SK-N-SH (cell line): ENCODE data around the gene GFOD2. TPM values are rescaled to one million over a fixed set of nuclear protein-coding genes. Genes with fewer than 3 reads are reported as not detected.

Experiments
- ELF1 ChIP-seq: IDR thresholded peaks from 2 replicates; pipeline ENCODE4 v1.4.0; 2012
- EP300 ChIP-seq, 2 experiments: IDR thresholded peaks; 2 replicates each; pipeline versions ENCODE4 v1.4.0 to v1.6.1; 2012; ENCODE audit warnings: borderline replicate concordance in 1 of 2, low read depth in 1 of 2, low read length in 1 of 2
- EZH2phosphoT487 ChIP-seq: fragments of 200-600 bp; sonication (generic); IDR thresholded peaks from 2 replicates; pipeline ENCODE4 v1.6.1; 2017; ENCODE audit warnings: low read depth, mixed run types, mild to moderate bottlenecking, antibody characterized with exemption, moderate library complexity, borderline replicate concordance
- FOSL2 ChIP-seq: IDR thresholded peaks from 2 replicates; pipeline ENCODE4 v1.4.0; 2012; ENCODE audit warnings: low read depth, mild to moderate bottlenecking, moderate library complexity, borderline replicate concordance
- GABPA ChIP-seq: IDR thresholded peaks from 2 replicates; pipeline ENCODE4 v1.4.0; 2012; ENCODE audit warnings: low read depth, mild to moderate bottlenecking
- MEF2A ChIP-seq: IDR thresholded peaks from 2 replicates; pipeline ENCODE4 v1.4.0; 2012; ENCODE audit warnings: low read depth, borderline replicate concordance
- MXI1 ChIP-seq: IDR thresholded peaks from 2 replicates; pipeline ENCODE4 v1.6.1; 2012; ENCODE audit warnings: mild to moderate bottlenecking, low read depth, low read length, improper control_type of control experiment
- POLR2AphosphoS5 ChIP-seq: IDR thresholded peaks from 2 replicates; pipeline ENCODE4 v1.6.1; 2012; ENCODE audit warnings: low read depth, low read length
- RAD21 ChIP-seq: IDR thresholded peaks from 2 replicates; pipeline ENCODE4 v1.6.1; 2012; ENCODE audit warnings: mild to moderate bottlenecking, low read length
- RFX5 ChIP-seq: IDR thresholded peaks from 2 replicates; pipeline ENCODE4 v1.6.1; 2012; ENCODE audit warnings: mild to moderate bottlenecking, improper control_type of control experiment, low read length
- RXRA ChIP-seq: IDR thresholded peaks from 2 replicates; pipeline ENCODE4 v1.4.0; 2012; ENCODE audit warnings: low read depth, mild to moderate bottlenecking, borderline replicate concordance
- SIN3A ChIP-seq: IDR thresholded peaks from 2 replicates; pipeline ENCODE4 v1.6.1; 2012; ENCODE audit warnings: low read depth, mild to moderate bottlenecking, low read length, moderate library complexity, borderline replicate concordance
- SMC3 ChIP-seq: IDR thresholded peaks from 2 replicates; pipeline ENCODE4 v1.6.1; 2012; ENCODE audit warnings: low read depth, low read length, improper control_type of control experiment
- TAF1 ChIP-seq: IDR thresholded peaks from 2 replicates; pipeline ENCODE4 v1.6.1; 2012; ENCODE audit warnings: low read depth, mild to moderate bottlenecking, low read length, moderate library complexity, borderline replicate concordance
- polyA plus RNA-seq, 3 experiments: library from polyadenylated mRNA; depleted of rRNA; stranded (reverse); fragments of >200 nt; gene quantifications; 2 replicates each; pipeline ENCODE4 v1.2.3, GENCODE V29; 2012
- TF ChIP-seq, protein P1 (sequence below): IDR thresholded peaks from 2 replicates; pipeline ENCODE4 v1.4.0; 2012; ENCODE audit warnings: low read depth, borderline replicate concordance
- TF ChIP-seq, protein P2 (sequence below): fragments of 200-600 bp; sonication (generic); IDR thresholded peaks from 2 replicates; pipeline ENCODE4 v1.6.1; 2017; ENCODE audit warnings: antibody characterized with exemption, mild to moderate bottlenecking, moderate library complexity
- TF ChIP-seq, protein P3 (sequence below): IDR thresholded peaks from 2 replicates; pipeline ENCODE4; 2012
- TF ChIP-seq, protein P4 (sequence below): IDR thresholded peaks from 2 replicates; pipeline ENCODE4 v1.4.0; 2012; ENCODE audit warnings: low read depth, borderline replicate concordance

GFOD2 gene
- polyA plus RNA-seq, 1 of the 3 experiments (the other 2 are of a cell fraction): 19.0 TPM

DNA sequence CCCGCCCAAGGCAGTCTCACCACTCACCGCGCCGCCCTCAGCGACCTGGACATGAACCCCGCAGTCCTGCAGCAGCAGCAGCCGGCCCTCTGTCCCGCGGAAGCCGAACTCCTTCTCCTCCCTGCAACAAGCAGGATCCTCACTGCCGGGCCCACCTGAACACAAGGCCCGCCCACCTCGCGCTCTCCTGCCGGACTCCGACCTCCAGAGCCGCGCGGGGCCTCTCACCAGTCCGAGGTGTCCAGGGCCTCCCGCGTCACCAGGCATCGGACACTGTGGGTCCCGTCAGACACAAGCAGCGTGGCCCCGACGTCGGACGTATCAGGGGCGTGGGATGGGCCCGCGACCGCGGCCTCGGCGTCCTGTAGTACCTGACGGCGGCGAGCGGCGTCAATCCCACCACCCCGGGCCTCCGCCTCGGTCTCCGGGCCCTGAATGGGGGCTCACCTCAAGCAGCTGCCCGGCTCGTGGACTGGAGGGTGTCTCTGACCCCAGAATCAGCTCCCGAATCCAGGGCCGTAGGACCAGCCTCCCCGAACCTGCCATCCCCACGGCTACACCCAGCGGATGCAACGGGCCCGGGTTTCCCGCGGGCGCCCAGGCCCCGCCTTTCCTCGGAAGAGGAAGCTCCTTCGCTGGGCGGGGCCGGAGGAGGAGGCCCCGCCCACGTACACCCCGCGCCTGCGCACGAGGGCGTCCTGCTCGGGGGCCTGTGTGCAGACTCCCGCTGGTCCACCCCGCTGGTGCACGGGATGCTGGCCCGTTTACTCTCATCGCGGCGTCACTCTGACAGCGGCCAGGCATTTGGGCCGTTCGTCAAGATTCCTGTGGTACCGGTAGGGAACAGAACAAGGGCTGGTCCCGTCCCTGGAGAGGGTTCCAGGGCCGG is 59.2 kb downstream of the GFOD2 start, which contains the start of gene ACD (continued):
- TF ChIP-seq, protein P1, sequence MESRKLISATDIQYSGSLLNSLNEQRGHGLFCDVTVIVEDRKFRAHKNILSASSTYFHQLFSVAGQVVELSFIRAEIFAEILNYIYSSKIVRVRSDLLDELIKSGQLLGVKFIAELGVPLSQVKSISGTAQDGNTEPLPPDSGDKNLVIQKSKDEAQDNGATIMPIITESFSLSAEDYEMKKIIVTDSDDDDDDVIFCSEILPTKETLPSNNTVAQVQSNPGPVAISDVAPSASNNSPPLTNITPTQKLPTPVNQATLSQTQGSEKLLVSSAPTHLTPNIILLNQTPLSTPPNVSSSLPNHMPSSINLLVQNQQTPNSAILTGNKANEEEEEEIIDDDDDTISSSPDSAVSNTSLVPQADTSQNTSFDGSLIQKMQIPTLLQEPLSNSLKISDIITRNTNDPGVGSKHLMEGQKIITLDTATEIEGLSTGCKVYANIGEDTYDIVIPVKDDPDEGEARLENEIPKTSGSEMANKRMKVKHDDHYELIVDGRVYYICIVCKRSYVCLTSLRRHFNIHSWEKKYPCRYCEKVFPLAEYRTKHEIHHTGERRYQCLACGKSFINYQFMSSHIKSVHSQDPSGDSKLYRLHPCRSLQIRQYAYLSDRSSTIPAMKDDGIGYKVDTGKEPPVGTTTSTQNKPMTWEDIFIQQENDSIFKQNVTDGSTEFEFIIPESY: no peak
- TF ChIP-seq TAF1 (0 out of 2 replicates have a peak, but pooled peaks have one; percentile 5), FOSL2 (no peak), RAD21 (no peak), RFX5 (no peak), ELF1 (0 out of 2 replicates have a peak, but pooled peaks have one; percentile 34), MXI1 (peak; percentile 31; the same call in 1 of the 2 replicates), EZH2phosphoT487 (no peak), RXRA (no peak), SIN3A (no peak), EP300 (IDR thresholded peaks at IDR 0.05; ENCODE audit: borderline replicate concordance in 1 of 2, low read depth in 1 of 2, low read length in 1 of 2) (no peak), SMC3 (no peak), GABPA (peak; percentile 67), MEF2A (no peak), POLR2AphosphoS5 (peak; percentile 85)
- TF ChIP-seq, protein P2, sequence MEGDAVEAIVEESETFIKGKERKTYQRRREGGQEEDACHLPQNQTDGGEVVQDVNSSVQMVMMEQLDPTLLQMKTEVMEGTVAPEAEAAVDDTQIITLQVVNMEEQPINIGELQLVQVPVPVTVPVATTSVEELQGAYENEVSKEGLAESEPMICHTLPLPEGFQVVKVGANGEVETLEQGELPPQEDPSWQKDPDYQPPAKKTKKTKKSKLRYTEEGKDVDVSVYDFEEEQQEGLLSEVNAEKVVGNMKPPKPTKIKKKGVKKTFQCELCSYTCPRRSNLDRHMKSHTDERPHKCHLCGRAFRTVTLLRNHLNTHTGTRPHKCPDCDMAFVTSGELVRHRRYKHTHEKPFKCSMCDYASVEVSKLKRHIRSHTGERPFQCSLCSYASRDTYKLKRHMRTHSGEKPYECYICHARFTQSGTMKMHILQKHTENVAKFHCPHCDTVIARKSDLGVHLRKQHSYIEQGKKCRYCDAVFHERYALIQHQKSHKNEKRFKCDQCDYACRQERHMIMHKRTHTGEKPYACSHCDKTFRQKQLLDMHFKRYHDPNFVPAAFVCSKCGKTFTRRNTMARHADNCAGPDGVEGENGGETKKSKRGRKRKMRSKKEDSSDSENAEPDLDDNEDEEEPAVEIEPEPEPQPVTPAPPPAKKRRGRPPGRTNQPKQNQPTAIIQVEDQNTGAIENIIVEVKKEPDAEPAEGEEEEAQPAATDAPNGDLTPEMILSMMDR: no peak
- TF ChIP-seq, protein P3, sequence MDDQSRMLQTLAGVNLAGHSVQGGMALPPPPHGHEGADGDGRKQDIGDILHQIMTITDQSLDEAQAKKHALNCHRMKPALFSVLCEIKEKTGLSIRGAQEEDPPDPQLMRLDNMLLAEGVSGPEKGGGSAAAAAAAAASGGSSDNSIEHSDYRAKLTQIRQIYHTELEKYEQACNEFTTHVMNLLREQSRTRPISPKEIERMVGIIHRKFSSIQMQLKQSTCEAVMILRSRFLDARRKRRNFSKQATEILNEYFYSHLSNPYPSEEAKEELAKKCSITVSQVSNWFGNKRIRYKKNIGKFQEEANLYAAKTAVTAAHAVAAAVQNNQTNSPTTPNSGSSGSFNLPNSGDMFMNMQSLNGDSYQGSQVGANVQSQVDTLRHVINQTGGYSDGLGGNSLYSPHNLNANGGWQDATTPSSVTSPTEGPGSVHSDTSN: no peak
- TF ChIP-seq, protein P4, sequence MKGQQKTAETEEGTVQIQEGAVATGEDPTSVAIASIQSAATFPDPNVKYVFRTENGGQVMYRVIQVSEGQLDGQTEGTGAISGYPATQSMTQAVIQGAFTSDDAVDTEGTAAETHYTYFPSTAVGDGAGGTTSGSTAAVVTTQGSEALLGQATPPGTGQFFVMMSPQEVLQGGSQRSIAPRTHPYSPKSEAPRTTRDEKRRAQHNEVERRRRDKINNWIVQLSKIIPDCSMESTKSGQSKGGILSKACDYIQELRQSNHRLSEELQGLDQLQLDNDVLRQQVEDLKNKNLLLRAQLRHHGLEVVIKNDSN: no peak
